Natural killer cell (primary cell): Measurements from ENCODE around the gene AKIRIN2. TPM values are rescaled to one million over a fixed set of nuclear protein-coding genes. Genes with fewer than 3 reads are reported as not detected.
A peak's percentile ranks its signal among the peaks of the same experiment; 100 is the strongest.

Source experiments
- ATAC-seq, 3 donors: fragments of 150-1000 bp in 2 of 3; fragments of 200-7000 bp in 1 of 3; cut with Tn5 transposase; 1 replicate in 1 of 3; 2 replicates in 2 of 3; pipeline ENCODE4 v1.10.0; 2021; ENCODE audit warnings: mild to moderate bottlenecking in 2 of 3, moderate library complexity in 2 of 3
- DNase-seq, 2 donors: peaks; one replicate each; pipeline versions ENCODE4 v3.0.0 to v3.0.0-alpha.2; 2013 to 2021; ENCODE audit warnings: mixed read lengths in 1 of 2
- H3K27ac ChIP-seq: one replicate; pipeline ENCODE4 v1.5.1; 2013; ENCODE audit warnings: mild to moderate bottlenecking, low read length
- H3K27me3 ChIP-seq: one replicate; pipeline ENCODE4 v1.6.1; 2013; ENCODE audit warnings: low read length; ENCODE audit not compliant: control insufficient read depth, insufficient read depth
- H3K36me3 ChIP-seq: one replicate; pipeline ENCODE4 v1.6.1; 2013; ENCODE audit warnings: low read length; ENCODE audit not compliant: control insufficient read depth, insufficient read depth
- H3K4me1 ChIP-seq: one replicate; pipeline ENCODE4 v1.6.1; 2013; ENCODE audit warnings: low read length; ENCODE audit not compliant: control insufficient read depth, insufficient read depth
- H3K4me3 ChIP-seq: one replicate; pipeline ENCODE4 v1.5.1; 2013; ENCODE audit warnings: low read length
- H3K9me3 ChIP-seq: one replicate; pipeline ENCODE4 v1.6.1; 2013; ENCODE audit warnings: low read length; ENCODE audit not compliant: control insufficient read depth, insufficient read depth
- H3K27ac Mint-ChIP-seq, 2 donors: one replicate each; pipeline ENCODE4 v1.8.0; 2022; ENCODE audit warnings: mild to moderate bottlenecking in 2 of 2, mixed read lengths in 2 of 2, moderate library complexity in 1 of 2
- H3K27me3 Mint-ChIP-seq, 2 donors: one replicate each; pipeline ENCODE4 v1.8.0; 2022; ENCODE audit warnings: low read depth in 2 of 2, mixed read lengths in 2 of 2
- H3K36me3 Mint-ChIP-seq: one replicate; pipeline ENCODE4 v1.8.0; 2022; ENCODE audit warnings: mixed read lengths
- H3K4me1 Mint-ChIP-seq, 2 donors: one replicate each; pipeline ENCODE4 v1.8.0; 2022; ENCODE audit warnings: mixed read lengths in 2 of 2
- H3K4me3 Mint-ChIP-seq: one replicate; pipeline ENCODE4 v1.8.0; 2022; ENCODE audit warnings: mild to moderate bottlenecking, moderate library complexity, mixed read lengths
- H3K9me3 Mint-ChIP-seq, 2 donors: one replicate each; pipeline ENCODE4 v1.8.0; 2022; ENCODE audit warnings: mixed read lengths in 2 of 2
- WGBS: methylation state at CpG from one replicate; pipeline ENCODE4 v1.1.7; 2013; ENCODE audit warnings: missing lambda C conversion rate; ENCODE audit not compliant: insufficient coverage; 5-methylcytosine and 5-hydroxymethylcytosine counted together
- intact Hi-C: fragments of 100-400 bp; cut with micrococcal nuclease; formaldehyde crosslinking; loops from one replicate; pipeline ENCODE4 v1.14.2; 2022
- total RNA-seq, 4 donors: library from RNA; stranded (reverse); fragments of 120-200 nt in 1 of 4; gene quantifications; one replicate each; pipeline versions ENCODE4 v1.2.3 to v1.2.4, GENCODE V29; 2013 to 2022
- TF ChIP-seq, protein P1 (sequence below): fragments of 200-600 bp; IDR thresholded peaks from one replicate; pipeline ENCODE4 v1.8.0; 2022; ENCODE audit warnings: antibody characterized with exemption

Gene AKIRIN2
- total RNA-seq, 3 donors from 2014 or later (not counting 1 experiment from before 2014, with no cell fraction given), result 102 to 156 (median 108) TPM

GRCh38 chr6:87656857-87657256 is 45.2 kb downstream of the AKIRIN2 start:
- Mint-ChIP-seq H3K36me3 (peaks cover 13% of the 10 kb centered on the region), H3K9me3 (no peaks in the 10 kb centered on the region), H3K4me3 (no peak overlapping the region), H3K27ac (no peak overlapping the region), H3K4me1 (peaks cover 0 to 6% of the 10 kb centered on the region in 2 donors), H3K27me3 (no peaks in the 10 kb centered on the region)
- H3K4me3 ChIP-seq, result no peak overlapping the region
- peaks cover 20% of the 10 kb centered on the region for H3K36me3 ChIP-seq
- H3K27ac ChIP-seq, result no peak overlapping the region
- H3K9me3 ChIP-seq, result no peaks in the 10 kb centered on the region
- TF ChIP-seq, protein P1, sequence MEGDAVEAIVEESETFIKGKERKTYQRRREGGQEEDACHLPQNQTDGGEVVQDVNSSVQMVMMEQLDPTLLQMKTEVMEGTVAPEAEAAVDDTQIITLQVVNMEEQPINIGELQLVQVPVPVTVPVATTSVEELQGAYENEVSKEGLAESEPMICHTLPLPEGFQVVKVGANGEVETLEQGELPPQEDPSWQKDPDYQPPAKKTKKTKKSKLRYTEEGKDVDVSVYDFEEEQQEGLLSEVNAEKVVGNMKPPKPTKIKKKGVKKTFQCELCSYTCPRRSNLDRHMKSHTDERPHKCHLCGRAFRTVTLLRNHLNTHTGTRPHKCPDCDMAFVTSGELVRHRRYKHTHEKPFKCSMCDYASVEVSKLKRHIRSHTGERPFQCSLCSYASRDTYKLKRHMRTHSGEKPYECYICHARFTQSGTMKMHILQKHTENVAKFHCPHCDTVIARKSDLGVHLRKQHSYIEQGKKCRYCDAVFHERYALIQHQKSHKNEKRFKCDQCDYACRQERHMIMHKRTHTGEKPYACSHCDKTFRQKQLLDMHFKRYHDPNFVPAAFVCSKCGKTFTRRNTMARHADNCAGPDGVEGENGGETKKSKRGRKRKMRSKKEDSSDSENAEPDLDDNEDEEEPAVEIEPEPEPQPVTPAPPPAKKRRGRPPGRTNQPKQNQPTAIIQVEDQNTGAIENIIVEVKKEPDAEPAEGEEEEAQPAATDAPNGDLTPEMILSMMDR, result no peak
- intact Hi-C loops, result no loop called here
- no peaks in the 10 kb centered on the region for H3K4me1 ChIP-seq
- no peak for ATAC-seq
- H3K27me3 ChIP-seq, result no peaks in the 10 kb centered on the region
- DNase-seq, result peak in 1 of 2 donors; percentile 10

GRCh38 chr6:87655824-87656223 is 46.2 kb downstream of the AKIRIN2 start:
- TF ChIP-seq, protein P1, result no peak
- Histone ChIP-seq H3K9me3 (no peaks in the 10 kb centered on the region), H3K36me3 (peaks cover 14% of the 10 kb centered on the region), H3K4me1 (no peaks in the 10 kb centered on the region), H3K4me3 (no peak overlapping the region), H3K27me3 (no peaks in the 10 kb centered on the region), H3K27ac (no peak overlapping the region)
- Mint-ChIP-seq H3K9me3 (no peaks in the 10 kb centered on the region), H3K27me3 (no peaks in the 10 kb centered on the region), H3K27ac (no peak overlapping the region), H3K36me3 (peaks cover 13% of the 10 kb centered on the region), H3K4me3 (no peak overlapping the region), H3K4me1 (peaks cover 0 to 6% of the 10 kb centered on the region in 2 donors)
- DNase-seq (no peak), ATAC-seq (no peak)
- intact Hi-C loops, result no loop called here

GRCh38 chr6:87654875-87655454 is 47.1 kb downstream of the AKIRIN2 start:
- DNase-seq, result no peak
- Histone ChIP-seq H3K36me3 (peaks cover 14% of the 10 kb centered on the region), H3K9me3 (no peaks in the 10 kb centered on the region), H3K4me3 (no peak overlapping the region), H3K27ac (no peak overlapping the region), H3K27me3 (no peaks in the 10 kb centered on the region), H3K4me1 (no peaks in the 10 kb centered on the region)
- Mint-ChIP-seq H3K27ac (no peak overlapping the region), H3K36me3 (peaks cover 13% of the 10 kb centered on the region), H3K27me3 (no peaks in the 10 kb centered on the region), H3K9me3 (no peaks in the 10 kb centered on the region), H3K4me1 (peaks cover 0 to 6% of the 10 kb centered on the region in 2 donors), H3K4me3 (no peak overlapping the region)
- ATAC-seq, result no peak
- intact Hi-C loops, result no loop called here
- TF ChIP-seq, protein P1, result no peak
- no CpG with 5 or more reads among the region's 2 CpGs for WGBS

- no peak for ATAC-seq
- WGBS, result 92% methylated on average over 1 of the region's 1 CpG
These were observed 47.9 kb downstream of the AKIRIN2 start for GRCh38 chr6:87654122-87654521.

More at GRCh38 chr6:87654122-87654521, 47.9 kb downstream of the AKIRIN2 start:
- Histone ChIP-seq H3K9me3 (no peaks in the 10 kb centered on the region), H3K4me3 (no peak overlapping the region), H3K36me3 (peaks cover 14% of the 10 kb centered on the region), H3K27ac (no peak overlapping the region), H3K4me1 (no peaks in the 10 kb centered on the region), H3K27me3 (no peaks in the 10 kb centered on the region)
- Mint-ChIP-seq H3K4me3 (no peak overlapping the region), H3K27ac (peak overlapping the region in 1 of 2 donors; percentile 37), H3K4me1 (peaks cover 0 to 6% of the 10 kb centered on the region in 2 donors), H3K9me3 (no peaks in the 10 kb centered on the region), H3K36me3 (peaks cover 13% of the 10 kb centered on the region), H3K27me3 (no peaks in the 10 kb centered on the region)
- no peak for DNase-seq
- intact Hi-C loops, result no loop called here
- TF ChIP-seq, protein P1, result no peak
